Measurements from ENCODE around the gene TIMM22. TPM values are rescaled to one million over a fixed set of nuclear protein-coding genes. Genes with fewer than 3 reads are reported as not detected.

The TIMM22 gene
- total RNA-seq, 2 donors from 2014 or later, result 13.6 to 14.6 TPM

DNA sequence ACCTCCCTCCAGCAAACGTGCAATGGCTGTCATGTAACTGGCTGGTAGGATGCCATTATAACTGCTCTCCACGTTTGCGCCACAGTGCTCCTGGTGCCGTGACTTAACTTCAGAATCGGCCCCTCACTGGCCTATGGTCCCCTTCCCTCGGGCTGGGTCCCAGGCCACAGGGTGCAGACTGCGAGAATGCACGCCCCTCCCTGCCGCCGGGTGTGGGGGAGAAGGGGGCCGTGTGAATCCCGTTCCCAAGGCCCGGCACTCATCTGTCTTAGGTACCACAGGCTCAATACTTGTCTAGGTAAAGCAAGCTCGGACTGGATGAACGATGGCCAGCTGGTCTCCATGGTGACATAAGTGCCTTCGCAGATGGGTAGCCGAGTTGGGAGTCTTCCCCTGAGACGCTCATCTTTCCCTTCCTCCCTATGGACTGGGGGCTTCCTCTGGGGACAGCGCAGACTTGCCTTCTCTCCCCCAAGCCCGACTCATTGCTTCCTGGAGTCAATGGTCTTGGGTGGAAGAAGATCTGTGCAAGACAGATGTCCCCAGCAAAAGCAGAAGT is 37.8 kb downstream of the TIMM22 start:
- Histone ChIP-seq H3K27ac (ENCODE audit: low read depth, low read length) (no peak overlapping the region), H3K9me3 (ENCODE audit: control insufficient read depth, low read length) (no peaks in the 10 kb centered on the region), H3K4me3 (ENCODE audit: low read length) (no peak overlapping the region), H3K9ac (ENCODE audit: extremely low read depth, low read length, poor library complexity, severe bottlenecking) (no peak overlapping the region), H3K36me3 (ENCODE audit: control insufficient read depth, insufficient read depth, low read length) (no peaks in the 10 kb centered on the region), H3K4me1 (ENCODE audit: control insufficient read depth, insufficient read depth, low read length) (no peaks in the 10 kb centered on the region), H3K27me3 (ENCODE audit: control insufficient read depth, insufficient read depth, low read length, poor library complexity, severe bottlenecking) (peaks cover 24% of the 10 kb centered on the region)
- TF ChIP-seq, protein P1, sequence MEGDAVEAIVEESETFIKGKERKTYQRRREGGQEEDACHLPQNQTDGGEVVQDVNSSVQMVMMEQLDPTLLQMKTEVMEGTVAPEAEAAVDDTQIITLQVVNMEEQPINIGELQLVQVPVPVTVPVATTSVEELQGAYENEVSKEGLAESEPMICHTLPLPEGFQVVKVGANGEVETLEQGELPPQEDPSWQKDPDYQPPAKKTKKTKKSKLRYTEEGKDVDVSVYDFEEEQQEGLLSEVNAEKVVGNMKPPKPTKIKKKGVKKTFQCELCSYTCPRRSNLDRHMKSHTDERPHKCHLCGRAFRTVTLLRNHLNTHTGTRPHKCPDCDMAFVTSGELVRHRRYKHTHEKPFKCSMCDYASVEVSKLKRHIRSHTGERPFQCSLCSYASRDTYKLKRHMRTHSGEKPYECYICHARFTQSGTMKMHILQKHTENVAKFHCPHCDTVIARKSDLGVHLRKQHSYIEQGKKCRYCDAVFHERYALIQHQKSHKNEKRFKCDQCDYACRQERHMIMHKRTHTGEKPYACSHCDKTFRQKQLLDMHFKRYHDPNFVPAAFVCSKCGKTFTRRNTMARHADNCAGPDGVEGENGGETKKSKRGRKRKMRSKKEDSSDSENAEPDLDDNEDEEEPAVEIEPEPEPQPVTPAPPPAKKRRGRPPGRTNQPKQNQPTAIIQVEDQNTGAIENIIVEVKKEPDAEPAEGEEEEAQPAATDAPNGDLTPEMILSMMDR (conservative IDR thresholded peaks at IDR 0.05), result no peak
- Mint-ChIP-seq H3K36me3 (ENCODE audit: low read depth) (no peaks in the 10 kb centered on the region), H3K27ac (no peak overlapping the region), H3K9me3 (no peaks in the 10 kb centered on the region), H3K4me1 (no peaks in the 10 kb centered on the region), H3K27me3 (ENCODE audit: insufficient read depth) (peaks cover 15% of the 10 kb centered on the region), H3K4me3 (no peak overlapping the region)
- DNase-seq, result no peak
- WGBS, 2 experiments (ENCODE audit: insufficient coverage in 1 of 2, insufficient read length in 1 of 2), result 85 to 90% methylated on average over 14 to 20 of the region's 20 CpGs

DNA sequence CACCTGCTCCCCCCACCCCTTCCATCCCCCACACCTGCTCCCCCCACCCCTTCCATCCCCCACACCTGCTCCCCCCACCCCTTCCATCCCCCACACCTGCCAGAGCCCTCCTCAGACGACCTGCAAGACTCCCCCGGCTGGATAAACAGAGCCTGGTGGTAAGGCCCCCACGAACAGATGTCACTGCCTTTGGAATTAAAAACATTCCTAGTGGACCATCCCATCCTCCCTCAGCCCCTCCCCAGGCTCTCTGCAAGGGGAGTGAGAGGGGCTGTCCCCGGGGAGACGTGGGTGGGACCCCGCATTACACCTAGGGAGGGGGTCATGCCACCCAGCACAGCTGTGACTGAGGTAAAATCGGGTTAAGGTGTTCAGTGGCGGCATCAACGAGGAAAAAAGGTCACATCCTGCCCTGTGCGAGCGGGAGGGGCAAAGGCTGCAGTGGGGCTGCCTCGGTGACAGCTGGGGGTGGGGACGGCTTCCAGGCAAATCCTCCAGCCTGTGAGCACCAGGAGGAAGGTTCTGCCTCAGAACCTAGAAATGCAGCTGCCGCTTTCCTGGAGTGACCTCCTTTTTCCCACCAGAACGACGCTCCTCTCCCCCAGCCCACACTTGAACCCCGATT is 38.7 kb downstream of the TIMM22 start:
- no peak overlapping the region for H3K9ac ChIP-seq (ENCODE audit: extremely low read depth, low read length, poor library complexity, severe bottlenecking)
- Mint-ChIP-seq H3K27ac (no peak overlapping the region), H3K4me3 (no peak overlapping the region), H3K4me1 (no peaks in the 10 kb centered on the region), H3K27me3 (ENCODE audit: insufficient read depth) (peaks cover 14% of the 10 kb centered on the region), H3K36me3 (ENCODE audit: low read depth) (no peaks in the 10 kb centered on the region), H3K9me3 (no peaks in the 10 kb centered on the region)
- H3K4me1 ChIP-seq (ENCODE audit: control insufficient read depth, insufficient read depth, low read length), result no peaks in the 10 kb centered on the region
- no peaks in the 10 kb centered on the region for H3K9me3 ChIP-seq (ENCODE audit: control insufficient read depth, low read length)
- no peak overlapping the region for H3K4me3 ChIP-seq (ENCODE audit: low read length)
- TF ChIP-seq, protein P1 (conservative IDR thresholded peaks at IDR 0.05), result no peak
- H3K36me3 ChIP-seq (ENCODE audit: control insufficient read depth, insufficient read depth, low read length), result no peaks in the 10 kb centered on the region
- peak overlapping the region; percentile 36 for H3K27ac ChIP-seq (ENCODE audit: low read depth, low read length)
- DNase-seq, result no peak
- H3K27me3 ChIP-seq (ENCODE audit: control insufficient read depth, insufficient read depth, low read length, poor library complexity, severe bottlenecking), result peaks cover 19% of the 10 kb centered on the region
- 59 to 64% methylated on average over 12 to 17 of the region's 17 CpGs for WGBS, 2 experiments (ENCODE audit: insufficient coverage in 1 of 2, insufficient read length in 1 of 2)

DNA sequence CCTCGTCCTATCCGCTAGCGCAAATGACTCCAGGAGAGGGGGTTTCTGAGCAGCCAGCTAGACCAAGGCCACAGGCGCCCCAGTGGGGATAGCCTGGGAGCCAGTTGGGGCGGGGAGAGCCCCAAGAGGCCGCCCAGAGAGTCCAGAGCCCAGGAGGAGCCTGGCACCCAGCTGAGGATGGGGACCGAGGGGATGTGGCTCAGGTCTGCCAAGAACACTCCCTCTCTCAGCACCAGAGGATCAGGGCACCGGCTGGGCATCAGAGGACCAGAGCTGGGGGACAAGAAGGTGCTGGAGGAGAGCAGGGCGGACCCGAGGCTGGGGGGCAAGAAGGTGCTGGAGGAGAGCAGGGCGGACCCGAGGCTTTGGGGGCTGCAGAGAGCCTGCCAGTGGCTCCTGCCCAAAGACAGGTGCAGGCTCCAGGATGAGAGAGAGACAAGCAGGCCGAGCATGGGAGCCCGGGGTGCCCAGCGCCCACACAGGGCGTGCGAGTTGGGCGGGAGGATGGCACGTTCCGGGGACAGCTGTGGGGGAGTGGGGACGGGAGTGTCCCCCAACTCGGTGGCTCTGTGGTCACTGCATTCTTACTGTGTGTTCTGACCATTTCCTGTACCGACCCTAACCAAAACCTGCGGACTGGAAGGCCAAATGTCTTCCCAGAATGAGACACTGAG is 39.4 kb downstream of the TIMM22 start:
- peak; percentile 43 for DNase-seq
- no peak overlapping the region for H3K27ac ChIP-seq (ENCODE audit: low read depth, low read length)
- 91 to 94% methylated on average over 14 to 24 of the region's 24 CpGs for WGBS, 2 experiments (ENCODE audit: insufficient coverage in 1 of 2, insufficient read length in 1 of 2)

More for the DNA sequence above, 39.4 kb downstream of the TIMM22 start:
- no peaks in the 10 kb centered on the region for H3K9me3 Mint-ChIP-seq
- peaks cover 9% of the 10 kb centered on the region for H3K27me3 Mint-ChIP-seq (ENCODE audit: insufficient read depth)
- H3K36me3 ChIP-seq (ENCODE audit: control insufficient read depth, insufficient read depth, low read length), result no peaks in the 10 kb centered on the region
- H3K4me1 ChIP-seq (ENCODE audit: control insufficient read depth, insufficient read depth, low read length), result no peaks in the 10 kb centered on the region
- no peaks in the 10 kb centered on the region for H3K9me3 ChIP-seq (ENCODE audit: control insufficient read depth, low read length)
- no peak overlapping the region for H3K4me3 ChIP-seq (ENCODE audit: low read length)
- no peaks in the 10 kb centered on the region for H3K36me3 Mint-ChIP-seq (ENCODE audit: low read depth)
- no peak overlapping the region for H3K9ac ChIP-seq (ENCODE audit: extremely low read depth, low read length, poor library complexity, severe bottlenecking)
- TF ChIP-seq, protein P1 (conservative IDR thresholded peaks at IDR 0.05), result no peak
- H3K4me1 Mint-ChIP-seq, result no peaks in the 10 kb centered on the region
- no peak overlapping the region for H3K27ac Mint-ChIP-seq
- no peak overlapping the region for H3K4me3 Mint-ChIP-seq
- H3K27me3 ChIP-seq (ENCODE audit: control insufficient read depth, insufficient read depth, low read length, poor library complexity, severe bottlenecking), result peaks cover 14% of the 10 kb centered on the region

Measured in endodermal cell (in vitro differentiated cells).